Measurements from ENCODE around the gene RPTOR.
"Not testable (repeated sequence)": the region's sequence is repeated elsewhere in the genome, so short reads cannot be mapped to it uniquely, and the experiment has no call there.

Gene RPTOR

GRCh38 chr17:80738020-80738808 is 193.6 kb downstream of the RPTOR start:
- no peak for TF ChIP-seq CTCF (IDR thresholded peaks at IDR 0.05; ENCODE audit: insufficient read depth, missing control alignments)
- FAIRE-seq (no peak), DNase-seq (ENCODE audit: insufficient read length, low spot score) (no peak)

- no peak for DNase-seq (ENCODE audit: insufficient read length, low spot score)
- TF ChIP-seq CTCF (IDR thresholded peaks at IDR 0.05; ENCODE audit: insufficient read depth, missing control alignments), result no peak
- FAIRE-seq, result no peak
Observed at GRCh38 chr17:80738987-80739730, 194.5 kb downstream of the RPTOR start.

- no peak for FAIRE-seq
- TF ChIP-seq CTCF (IDR thresholded peaks at IDR 0.05; ENCODE audit: insufficient read depth, missing control alignments), result no peak
- no peak for DNase-seq (ENCODE audit: insufficient read length, low spot score)
Observed at GRCh38 chr17:80740141-80740540, 195.5 kb downstream of the RPTOR start.

GRCh38 chr17:80742091-80742490 is 197.5 kb downstream of the RPTOR start:
- TF ChIP-seq CTCF (IDR thresholded peaks at IDR 0.05; ENCODE audit: insufficient read depth, missing control alignments), result no peak
- DNase-seq (ENCODE audit: insufficient read length, low spot score) (no peak), FAIRE-seq (no peak)

GRCh38 chr17:80742581-80743180 is 198.0 kb downstream of the RPTOR start:
- DNase-seq (ENCODE audit: insufficient read length, low spot score), result no peak
- TF ChIP-seq CTCF (IDR thresholded peaks at IDR 0.05; ENCODE audit: insufficient read depth, missing control alignments), result no peak
- no peak for FAIRE-seq

GRCh38 chr17:80743181-80743771 is 198.6 kb downstream of the RPTOR start:
- DNase-seq (ENCODE audit: insufficient read length, low spot score) (no peak), FAIRE-seq (no peak)
- no peak for TF ChIP-seq CTCF (IDR thresholded peaks at IDR 0.05; ENCODE audit: insufficient read depth, missing control alignments)

- FAIRE-seq; DNase-seq (ENCODE audit: insufficient read length, low spot score): not testable (repeated sequence)
Observed at GRCh38 chr17:80743973-80744372, 199.3 kb downstream of the RPTOR start.

- FAIRE-seq; DNase-seq (ENCODE audit: insufficient read length, low spot score): not testable (repeated sequence)
Observed at GRCh38 chr17:80744725-80745124, 200.1 kb downstream of the RPTOR start.
